ENCODE data around the gene STX19. TPM values are rescaled to one million over a fixed set of nuclear protein-coding genes. Genes with fewer than 3 reads are reported as not detected.

The STX19 gene
- total RNA-seq, 1 donor from 2014 or later: not detected

DNA sequence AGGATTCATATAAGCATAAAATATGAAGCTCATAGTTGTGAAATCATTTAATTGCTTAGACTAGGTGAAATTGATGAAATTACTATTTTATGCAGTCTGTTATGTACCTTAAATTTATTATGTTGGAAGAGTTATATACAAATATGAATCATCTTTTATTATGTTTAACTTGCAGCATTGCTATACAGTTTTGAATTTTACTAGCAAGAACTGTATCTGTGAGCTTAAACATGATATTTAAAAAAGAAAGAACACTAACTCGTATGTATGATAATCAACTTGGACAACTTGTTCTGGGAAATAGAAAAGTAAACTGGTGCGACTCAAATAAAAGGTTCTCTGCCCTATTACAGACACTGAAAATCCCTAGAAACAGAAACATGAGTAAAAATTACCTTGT is 1.8 kb downstream of the STX19 start:
- no peak for DNase-seq (ENCODE audit: low read depth)
- no peak overlapping the region for H3K4me3 ChIP-seq (ENCODE audit: low read depth, low read length)
- TF ChIP-seq, protein P1, sequence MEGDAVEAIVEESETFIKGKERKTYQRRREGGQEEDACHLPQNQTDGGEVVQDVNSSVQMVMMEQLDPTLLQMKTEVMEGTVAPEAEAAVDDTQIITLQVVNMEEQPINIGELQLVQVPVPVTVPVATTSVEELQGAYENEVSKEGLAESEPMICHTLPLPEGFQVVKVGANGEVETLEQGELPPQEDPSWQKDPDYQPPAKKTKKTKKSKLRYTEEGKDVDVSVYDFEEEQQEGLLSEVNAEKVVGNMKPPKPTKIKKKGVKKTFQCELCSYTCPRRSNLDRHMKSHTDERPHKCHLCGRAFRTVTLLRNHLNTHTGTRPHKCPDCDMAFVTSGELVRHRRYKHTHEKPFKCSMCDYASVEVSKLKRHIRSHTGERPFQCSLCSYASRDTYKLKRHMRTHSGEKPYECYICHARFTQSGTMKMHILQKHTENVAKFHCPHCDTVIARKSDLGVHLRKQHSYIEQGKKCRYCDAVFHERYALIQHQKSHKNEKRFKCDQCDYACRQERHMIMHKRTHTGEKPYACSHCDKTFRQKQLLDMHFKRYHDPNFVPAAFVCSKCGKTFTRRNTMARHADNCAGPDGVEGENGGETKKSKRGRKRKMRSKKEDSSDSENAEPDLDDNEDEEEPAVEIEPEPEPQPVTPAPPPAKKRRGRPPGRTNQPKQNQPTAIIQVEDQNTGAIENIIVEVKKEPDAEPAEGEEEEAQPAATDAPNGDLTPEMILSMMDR (conservative IDR thresholded peaks at IDR 0.05; ENCODE audit: low read depth, low read length): no peak

DNA sequence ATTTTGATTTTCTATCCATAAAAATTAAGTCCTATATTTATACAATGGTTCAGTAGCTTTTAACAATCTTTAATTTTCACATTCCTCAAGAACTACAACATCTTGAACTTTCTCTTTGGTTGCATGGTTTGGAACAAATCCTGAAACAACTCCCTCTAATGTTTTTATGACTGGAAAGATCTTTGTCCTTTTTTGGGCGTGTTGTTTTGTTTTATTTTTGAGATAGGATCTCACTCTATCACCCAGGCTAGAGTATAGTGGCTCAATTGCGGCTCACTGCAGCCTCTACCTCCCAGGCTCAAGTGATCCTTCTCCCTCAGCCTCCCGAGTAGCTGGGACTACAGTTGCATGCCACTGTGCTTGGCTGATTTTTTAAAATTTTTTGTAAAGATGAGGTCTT is 4.0 kb downstream of the STX19 start:
- H3K4me3 ChIP-seq (ENCODE audit: low read depth, low read length): no peak overlapping the region
- TF ChIP-seq, protein P1 (conservative IDR thresholded peaks at IDR 0.05; ENCODE audit: low read depth, low read length): no peak
- no peak for DNase-seq (ENCODE audit: low read depth)

DNA sequence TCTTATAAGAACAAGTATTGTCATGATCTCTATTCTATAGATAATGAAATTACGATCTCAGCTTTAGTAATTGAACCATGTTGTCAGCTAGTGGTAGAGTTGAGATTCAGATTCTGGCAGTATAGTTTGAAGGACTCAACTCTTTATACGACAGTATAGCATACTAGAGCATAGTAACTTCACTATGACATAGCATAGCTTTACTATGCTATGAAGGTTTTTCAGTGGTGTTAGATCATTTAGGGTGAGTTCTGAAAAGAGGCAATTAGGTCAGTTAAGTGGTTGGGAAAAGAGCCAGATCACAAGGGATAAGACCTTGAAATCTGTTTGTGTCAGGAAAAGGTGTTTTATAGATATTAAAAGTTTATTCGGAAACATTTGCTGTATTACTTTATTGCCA is 8.1 kb downstream of the STX19 start:
- no peak overlapping the region for H3K4me3 ChIP-seq (ENCODE audit: low read depth, low read length)
- no peak for DNase-seq (ENCODE audit: low read depth)
- TF ChIP-seq, protein P1 (conservative IDR thresholded peaks at IDR 0.05; ENCODE audit: low read depth, low read length): no peak

DNA sequence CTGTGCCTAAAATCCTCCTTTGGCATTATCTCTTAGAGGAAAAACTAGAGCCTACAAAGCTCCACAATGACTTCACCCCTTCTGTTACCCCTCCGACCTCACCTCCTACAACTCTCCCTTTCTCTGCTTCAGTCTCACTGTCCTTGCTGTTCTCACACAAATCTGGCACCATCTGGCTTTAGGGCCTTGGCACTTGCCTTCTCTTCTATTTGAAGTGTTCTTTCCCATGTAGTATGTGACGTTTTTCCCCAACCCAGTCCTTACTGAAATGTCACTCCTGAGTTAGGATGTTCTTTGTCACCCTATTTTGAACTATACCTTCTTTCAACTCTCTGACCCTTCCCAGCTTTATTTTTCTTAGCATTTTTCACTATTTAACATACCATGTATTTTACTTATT is 8.7 kb downstream of the STX19 start:
- no peak overlapping the region for H3K4me3 ChIP-seq (ENCODE audit: low read depth, low read length)
- TF ChIP-seq, protein P1 (conservative IDR thresholded peaks at IDR 0.05; ENCODE audit: low read depth, low read length): no peak
- DNase-seq (ENCODE audit: low read depth): no peak

DNA sequence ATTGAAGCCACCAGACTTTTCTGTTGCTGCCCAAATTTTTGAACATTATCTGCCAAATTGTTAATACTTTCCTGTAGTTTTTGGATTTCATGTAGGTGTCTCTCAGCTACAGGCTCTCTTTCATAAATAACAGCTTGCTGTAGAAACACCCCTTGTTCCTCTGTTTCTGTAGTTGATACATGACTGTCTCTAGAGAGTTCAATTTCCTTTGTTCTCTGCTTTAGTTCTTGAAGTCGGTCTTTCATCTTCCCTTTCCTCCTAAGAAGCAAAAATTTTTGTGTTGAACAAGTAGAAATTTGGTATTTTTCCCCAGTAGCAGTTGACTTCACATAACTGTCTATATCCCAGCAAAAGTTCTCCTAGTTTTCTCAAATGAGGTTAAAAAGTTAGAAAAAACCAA is 13.4 kb downstream of the STX19 start:
- TF ChIP-seq, protein P1 (conservative IDR thresholded peaks at IDR 0.05; ENCODE audit: low read depth, low read length): no peak
- no peak overlapping the region for H3K4me3 ChIP-seq (ENCODE audit: low read depth, low read length)
- no peak for DNase-seq (ENCODE audit: low read depth)

DNA sequence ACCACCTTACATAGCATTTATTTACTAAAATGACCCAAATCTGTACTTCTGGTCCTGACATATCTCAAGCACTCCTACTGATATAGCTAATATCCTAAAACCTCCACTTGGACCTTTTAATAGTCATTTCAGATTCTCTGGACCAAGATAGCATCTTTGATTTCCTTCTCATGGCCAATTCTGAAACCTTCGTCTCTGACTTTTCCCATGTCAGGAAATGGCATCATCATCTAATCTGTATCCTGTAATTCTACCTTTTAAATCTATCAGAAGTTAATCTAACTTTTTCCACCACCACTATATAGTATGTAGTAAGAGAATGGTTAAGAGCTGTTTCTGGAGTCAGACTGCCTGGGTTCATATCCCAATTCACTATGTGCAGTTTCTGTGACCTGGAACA is 16.2 kb downstream of the STX19 start:
- TF ChIP-seq, protein P1 (conservative IDR thresholded peaks at IDR 0.05; ENCODE audit: low read depth, low read length): no peak
- H3K4me3 ChIP-seq (ENCODE audit: low read depth, low read length): no peak overlapping the region
- no peak for DNase-seq (ENCODE audit: low read depth)

DNA sequence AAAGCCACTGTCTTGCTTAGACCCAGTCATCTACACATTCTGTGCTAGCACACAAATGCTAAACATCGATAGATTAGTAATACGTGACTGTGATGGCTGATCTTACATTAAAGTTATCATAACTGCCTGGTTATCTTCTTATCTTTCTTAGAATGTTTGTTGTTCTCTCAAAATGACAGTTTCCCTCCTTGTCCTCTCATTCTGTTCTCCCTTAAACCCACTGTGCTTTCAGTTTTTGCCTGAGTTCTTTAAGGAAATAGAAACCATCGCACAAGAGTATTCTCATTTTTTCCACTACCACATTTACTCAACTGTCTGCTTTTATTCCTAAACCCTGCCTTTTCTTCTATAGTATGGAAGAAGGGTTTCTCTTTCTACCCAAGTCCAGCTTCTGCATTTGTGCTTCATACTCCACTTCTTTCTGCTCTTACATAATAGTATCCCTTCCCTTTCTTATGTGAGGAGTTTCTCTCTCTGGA is 17.1 kb downstream of the STX19 start:
- TF ChIP-seq, protein P1 (conservative IDR thresholded peaks at IDR 0.05; ENCODE audit: low read depth, low read length): no peak

More for the DNA sequence above, 17.1 kb downstream of the STX19 start:
- H3K4me3 ChIP-seq (ENCODE audit: low read depth, low read length): no peak overlapping the region
- DNase-seq (ENCODE audit: low read depth): no peak
